ENCODE data around the gene VPREB3.

The VPREB3 gene

DNA sequence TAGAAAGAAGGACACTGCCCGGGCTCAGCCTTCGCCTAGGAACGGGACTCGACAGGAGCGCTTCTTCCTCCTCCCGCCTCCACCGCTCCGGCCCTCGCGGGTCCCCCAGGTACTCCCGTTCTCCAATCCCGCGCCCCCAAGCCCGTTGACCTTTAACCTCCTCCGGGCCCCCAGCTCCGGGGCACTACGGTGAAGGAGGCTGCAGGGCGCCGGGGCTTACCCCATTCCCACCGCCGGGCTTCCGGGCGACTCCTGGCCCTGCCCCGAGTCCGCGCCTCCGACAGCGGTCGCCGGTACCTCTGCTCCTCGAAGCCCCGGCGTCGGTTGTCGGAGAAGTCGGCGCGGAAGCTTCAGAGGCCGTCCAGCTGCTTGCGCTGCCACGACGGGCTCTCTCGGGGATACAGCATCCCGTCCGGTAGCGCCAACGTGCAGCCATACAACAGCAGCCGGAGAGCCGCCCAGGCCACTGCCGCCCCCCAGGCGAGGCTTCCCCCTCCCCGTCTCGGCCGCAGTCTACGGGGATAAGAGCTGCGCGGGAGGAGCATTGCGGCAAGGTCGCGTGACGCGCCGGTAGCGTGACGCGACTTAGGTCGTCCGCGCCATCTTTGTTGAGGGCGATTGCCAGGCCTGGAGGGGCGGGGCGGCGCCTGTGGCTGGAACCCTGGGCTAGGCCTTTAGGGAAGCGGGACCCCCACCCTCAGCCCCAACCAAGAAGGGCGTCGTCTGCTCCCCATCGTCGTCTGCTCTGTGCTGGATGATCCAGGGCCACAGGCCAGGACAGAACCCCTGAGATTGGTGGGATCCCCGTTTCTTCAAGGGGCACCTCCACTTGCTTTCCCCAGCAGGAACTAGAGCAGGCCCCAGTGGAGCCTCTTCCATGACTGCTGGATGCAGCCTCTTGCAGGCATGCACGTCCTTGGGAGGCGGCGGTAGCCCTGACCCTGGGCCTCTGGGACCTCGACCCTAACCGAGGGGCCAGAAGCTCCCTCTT is 37.1 kb downstream of the VPREB3 start:
- Histone ChIP-seq H3K4me3 (ENCODE audit: low read depth, low read length) (peak overlapping the region; percentile 99), H3K9me3 (ENCODE audit: control insufficient read depth, low read length) (no peaks in the 10 kb centered on the region), H3K36me3 (ENCODE audit: control insufficient read depth, insufficient read depth, low read length) (no peaks in the 10 kb centered on the region), H3K79me2 (peaks cover 3% of the 10 kb centered on the region), H3K4me2 (ENCODE audit: low read length) (peak overlapping the region; percentile 74), H3K27me3 (ENCODE audit: control insufficient read depth, insufficient read depth, low read length) (no peaks in the 10 kb centered on the region), H3K9ac (peak overlapping the region; percentile 87), H3K4me1 (peaks cover 2% of the 10 kb centered on the region), H3K27ac (peak overlapping the region; percentile 56), H2AFZ (peak overlapping the region; percentile 95)
- TF ChIP-seq, protein P1, sequence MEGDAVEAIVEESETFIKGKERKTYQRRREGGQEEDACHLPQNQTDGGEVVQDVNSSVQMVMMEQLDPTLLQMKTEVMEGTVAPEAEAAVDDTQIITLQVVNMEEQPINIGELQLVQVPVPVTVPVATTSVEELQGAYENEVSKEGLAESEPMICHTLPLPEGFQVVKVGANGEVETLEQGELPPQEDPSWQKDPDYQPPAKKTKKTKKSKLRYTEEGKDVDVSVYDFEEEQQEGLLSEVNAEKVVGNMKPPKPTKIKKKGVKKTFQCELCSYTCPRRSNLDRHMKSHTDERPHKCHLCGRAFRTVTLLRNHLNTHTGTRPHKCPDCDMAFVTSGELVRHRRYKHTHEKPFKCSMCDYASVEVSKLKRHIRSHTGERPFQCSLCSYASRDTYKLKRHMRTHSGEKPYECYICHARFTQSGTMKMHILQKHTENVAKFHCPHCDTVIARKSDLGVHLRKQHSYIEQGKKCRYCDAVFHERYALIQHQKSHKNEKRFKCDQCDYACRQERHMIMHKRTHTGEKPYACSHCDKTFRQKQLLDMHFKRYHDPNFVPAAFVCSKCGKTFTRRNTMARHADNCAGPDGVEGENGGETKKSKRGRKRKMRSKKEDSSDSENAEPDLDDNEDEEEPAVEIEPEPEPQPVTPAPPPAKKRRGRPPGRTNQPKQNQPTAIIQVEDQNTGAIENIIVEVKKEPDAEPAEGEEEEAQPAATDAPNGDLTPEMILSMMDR (IDR thresholded peaks at IDR 0.05): no peak

DNA sequence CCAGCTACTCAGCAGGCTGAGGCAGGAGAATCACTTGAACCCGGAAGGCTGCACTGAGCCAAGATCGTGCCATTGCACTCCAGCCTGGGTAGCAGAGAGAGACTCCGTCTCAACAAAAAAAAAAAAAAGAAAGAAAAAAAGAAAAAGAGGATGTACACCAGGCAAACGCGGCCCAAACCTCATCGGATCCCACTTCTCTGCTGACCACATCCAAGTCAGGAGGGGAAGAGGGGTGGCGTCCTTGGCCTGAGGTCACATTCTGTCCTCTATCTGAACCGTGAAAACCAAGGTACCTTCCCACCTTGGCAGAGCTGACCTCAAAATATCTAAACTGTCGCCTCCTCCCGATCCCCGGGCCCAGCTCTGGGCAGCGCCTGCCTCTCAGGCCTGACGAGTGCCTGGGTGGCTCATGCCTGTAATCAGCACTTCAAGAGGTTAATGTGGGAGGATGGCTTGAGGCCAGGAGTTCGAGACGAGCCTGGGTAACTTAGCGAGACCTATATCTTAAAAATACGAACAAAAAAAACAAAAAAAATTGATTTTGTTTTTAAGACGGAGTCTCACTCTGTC is 38.3 kb downstream of the VPREB3 start:
- Histone ChIP-seq H3K4me1 (peaks cover 2% of the 10 kb centered on the region), H3K9me3 (ENCODE audit: control insufficient read depth, low read length) (no peaks in the 10 kb centered on the region), H3K36me3 (ENCODE audit: control insufficient read depth, insufficient read depth, low read length) (no peaks in the 10 kb centered on the region), H3K27ac (peak overlapping the region; percentile 47), H3K4me3 (ENCODE audit: low read depth, low read length) (peak overlapping the region; percentile 99), H3K4me2 (ENCODE audit: low read length) (peak overlapping the region; percentile 74), H3K9ac (no peak overlapping the region), H3K79me2 (peaks cover 3% of the 10 kb centered on the region), H2AFZ (no peak overlapping the region), H3K27me3 (ENCODE audit: control insufficient read depth, insufficient read depth, low read length) (no peaks in the 10 kb centered on the region)
- TF ChIP-seq, protein P1 (IDR thresholded peaks at IDR 0.05): no peak

DNA sequence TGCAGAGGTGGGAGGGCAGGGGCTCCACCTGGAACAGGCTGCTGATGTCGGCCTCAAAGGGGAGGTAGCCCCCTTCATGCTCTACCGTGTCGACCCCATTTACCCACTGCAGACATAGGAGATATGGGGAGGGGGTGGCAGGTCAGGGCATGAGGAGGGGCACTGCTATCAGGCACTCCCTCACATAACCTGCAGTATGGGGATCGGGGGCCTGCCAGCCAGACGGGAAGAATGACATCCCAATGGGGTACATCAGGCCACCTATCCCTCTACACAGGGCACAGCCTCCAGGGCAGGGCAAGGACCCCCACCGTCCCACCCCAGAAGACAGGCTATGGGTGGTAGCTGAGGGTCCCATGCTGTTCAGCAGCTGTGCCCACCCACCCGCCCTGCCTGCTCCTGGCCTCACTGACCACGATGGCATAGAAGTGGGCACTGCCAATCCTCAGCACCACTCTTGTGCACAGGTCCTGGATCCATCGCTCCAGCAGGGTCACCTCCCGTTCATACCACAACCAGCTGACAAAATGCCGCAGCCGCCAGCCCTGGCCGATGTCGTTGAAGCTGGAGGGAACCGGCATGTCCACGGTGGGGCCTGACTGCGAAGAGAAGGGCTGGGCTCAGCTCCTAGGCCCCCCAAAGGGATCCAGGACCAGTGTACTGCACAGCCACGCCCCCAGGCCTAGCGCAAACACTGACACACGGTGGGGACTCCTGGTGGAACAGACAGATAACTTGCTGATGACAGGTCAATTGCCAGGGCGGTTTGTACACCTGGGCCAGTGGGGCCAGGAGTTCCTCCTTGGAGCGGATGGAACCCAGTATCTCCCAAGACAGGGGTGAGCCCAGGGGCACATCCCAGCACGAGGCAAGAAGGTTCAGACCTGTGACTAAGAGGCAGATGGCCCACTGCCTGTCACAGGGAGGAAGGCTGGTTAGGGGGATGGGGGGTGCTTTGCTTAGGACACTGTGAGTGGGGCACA is 39.3 kb downstream of the VPREB3 start:
- Histone ChIP-seq H3K36me3 (ENCODE audit: control insufficient read depth, insufficient read depth, low read length) (no peaks in the 10 kb centered on the region), H3K4me2 (ENCODE audit: low read length) (peak overlapping the region; percentile 74), H3K9ac (no peak overlapping the region), H3K9me3 (ENCODE audit: control insufficient read depth, low read length) (no peaks in the 10 kb centered on the region), H3K79me2 (peaks cover 3% of the 10 kb centered on the region), H2AFZ (no peak overlapping the region), H3K27me3 (ENCODE audit: control insufficient read depth, insufficient read depth, low read length) (no peaks in the 10 kb centered on the region), H3K4me3 (ENCODE audit: low read depth, low read length) (peak overlapping the region; percentile 99), H3K27ac (no peak overlapping the region), H3K4me1 (peaks cover 2% of the 10 kb centered on the region)
- TF ChIP-seq, protein P1 (IDR thresholded peaks at IDR 0.05): no peak

DNA sequence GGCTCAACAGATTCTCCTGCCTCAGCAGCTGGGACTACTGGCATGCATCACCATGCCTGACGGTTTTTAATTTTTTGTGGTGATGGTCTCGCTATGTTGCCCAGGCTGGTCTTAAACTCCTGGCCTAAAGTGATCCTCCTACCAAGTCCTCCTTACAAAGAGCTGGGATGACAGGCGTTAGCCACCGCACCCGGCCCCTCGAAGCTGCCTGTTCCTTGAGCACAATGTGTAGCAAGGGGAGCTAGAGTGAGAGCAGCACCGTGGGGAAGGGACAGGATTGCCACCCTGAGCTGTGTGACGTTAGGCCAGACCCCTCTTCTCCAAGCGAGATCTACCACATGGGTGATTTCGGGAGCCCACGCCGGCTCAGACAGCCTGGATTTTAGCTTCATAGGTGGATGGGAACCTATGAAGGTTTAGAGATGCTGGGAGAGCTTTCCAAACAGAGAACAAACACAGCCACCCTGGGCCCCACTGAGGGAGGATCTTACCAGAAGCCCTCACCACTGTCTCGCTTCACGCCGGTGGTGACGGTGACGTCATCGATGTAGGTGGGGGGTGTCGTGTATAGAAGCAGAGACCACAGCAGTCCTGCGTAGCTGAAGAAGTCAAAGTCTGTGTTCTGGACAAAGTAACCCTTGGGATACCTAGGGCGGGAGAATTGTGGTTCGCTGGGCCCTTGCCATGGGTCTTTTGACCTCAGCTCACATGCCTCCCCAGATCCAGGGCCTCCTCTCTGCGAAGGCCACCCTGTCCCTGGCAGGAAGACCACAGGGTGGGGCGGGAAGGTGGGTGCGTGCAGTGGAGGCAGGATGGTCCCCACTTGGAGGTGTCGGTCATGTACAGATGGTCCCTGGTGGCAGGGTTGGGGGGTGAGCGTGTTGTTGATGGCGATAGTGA is 40.3 kb downstream of the VPREB3 start:
- peaks cover 3% of the 10 kb centered on the region for H3K79me2 ChIP-seq
- no peak overlapping the region for H3K9ac ChIP-seq
- no peaks in the 10 kb centered on the region for H3K9me3 ChIP-seq (ENCODE audit: control insufficient read depth, low read length)
- H3K4me1 ChIP-seq: peaks cover 2% of the 10 kb centered on the region
- H3K27me3 ChIP-seq (ENCODE audit: control insufficient read depth, insufficient read depth, low read length): no peaks in the 10 kb centered on the region
- TF ChIP-seq, protein P1 (IDR thresholded peaks at IDR 0.05): no peak
- H2AFZ ChIP-seq: no peak overlapping the region
- H3K4me2 ChIP-seq (ENCODE audit: low read length): no peak overlapping the region
- no peak overlapping the region for H3K27ac ChIP-seq
- no peak overlapping the region for H3K4me3 ChIP-seq (ENCODE audit: low read depth, low read length)
- H3K36me3 ChIP-seq (ENCODE audit: control insufficient read depth, insufficient read depth, low read length): no peaks in the 10 kb centered on the region

Data from parathyroid adenoma (tissue), 2 donors.